Endothelial cell of umbilical vein (primary cell): Measurements from ENCODE around the gene RPS6KA4. TPM values are rescaled to one million over a fixed set of nuclear protein-coding genes. Genes with fewer than 3 reads are reported as not detected.

Source experiments
- BruUV-seq: library from RNA; stranded (reverse); fragments of 400-500 nt; replicated peaks from 2 replicates; lab custom pipeline; 2021; lab: Mats Ljungman, UMichigan
- CTCF ChIA-PET: fragments of 300-600, 350-600 bp; sonication (Branson Sonifier 250); formaldehyde crosslinking; loops from one replicate; lab custom pipeline; 2021; ENCODE audit warnings: antibody characterized with exemption, inconsistent platforms; lab: Charles Lee
- POLR2A ChIA-PET: fragments of 300-600, 350-600 bp; sonication (Branson Sonifier 250); formaldehyde crosslinking; loops from one replicate; lab custom pipeline; 2021; ENCODE audit warnings: antibody characterized with exemption, inconsistent platforms; lab: Charles Lee
- DNase-seq: peaks from one replicate; pipeline ENCODE4 v3.0.0-alpha.2; 2011; ENCODE audit warnings: low read depth, low spot score
- FAIRE-seq: peaks from 2 replicates; lab custom pipeline; 2011; peaks lifted over from hg19 to GRCh38; lab: Jason Lieb, UNC
- H2AFZ ChIP-seq: 2 replicates; pipeline ENCODE4 v1.6.0; 2012; ENCODE audit warnings: low read depth, low read length, control low read depth, inconsistent platforms
- H3K27ac ChIP-seq: 2 replicates; pipeline ENCODE4 v1.5.1; 2011; ENCODE audit warnings: low read depth, mild to moderate bottlenecking, control low read depth, low read length, moderate library complexity; ENCODE audit not compliant: insufficient read depth
- H3K27me3 ChIP-seq, 2 experiments: 2 replicates each; pipeline versions ENCODE4 v1.6.0 to v1.6.1; 2011; ENCODE audit warnings: low read length in 2 of 2, mixed read lengths in 1 of 2; ENCODE audit not compliant: control insufficient read depth in 2 of 2, insufficient read depth in 2 of 2
- H3K36me3 ChIP-seq, 2 experiments: 2 replicates in 1 of 2; 3 replicates in 1 of 2; pipeline ENCODE4 v1.5.1; 2011; ENCODE audit warnings: low read length in 2 of 2, mild to moderate bottlenecking in 1 of 2, moderate library complexity in 1 of 2; ENCODE audit not compliant: control insufficient read depth in 2 of 2, insufficient read depth in 2 of 2; ENCODE audit errors: extremely low read depth in 1 of 2
- H3K4me1 ChIP-seq: 3 replicates; pipeline ENCODE4 v1.5.1; 2011; ENCODE audit warnings: mild to moderate bottlenecking, low read length; ENCODE audit not compliant: control insufficient read depth, insufficient read depth; ENCODE audit errors: extremely low read depth
- H3K4me2 ChIP-seq: 2 replicates; pipeline ENCODE4 v1.6.1; 2011; ENCODE audit warnings: low read length, control low read depth, mixed read lengths; ENCODE audit not compliant: insufficient read depth
- H3K4me3 ChIP-seq, 3 experiments: fragments of 200-600 bp in 1 of 3; sonication (generic), shearing (Covaris generic) in 1 of 3; replicated peaks in 1 of 3; 2 replicates each; pipeline ENCODE4 v1.5.1; 2011 to 2016; ENCODE audit warnings: control low read depth in 3 of 3, low read length in 3 of 3, mild to moderate bottlenecking in 2 of 3, inconsistent platforms in 1 of 3, low read depth in 1 of 3, moderate library complexity in 1 of 3; ENCODE audit not compliant: insufficient read depth in 1 of 3
- H3K79me2 ChIP-seq: 2 replicates; pipeline ENCODE4 v1.6.0; 2012; ENCODE audit warnings: low read length, inconsistent platforms; ENCODE audit not compliant: control insufficient read depth, insufficient read depth
- H3K9ac ChIP-seq: replicated peaks from 2 replicates; pipeline ENCODE3; 2011; ENCODE audit warnings: low read length, control low read depth; ENCODE audit not compliant: insufficient read depth; ENCODE audit errors: extremely low read depth
- H3K9me1 ChIP-seq: replicated peaks from 3 replicates; pipeline ENCODE4 v1.6.0; 2011; ENCODE audit warnings: mild to moderate bottlenecking, low read length; ENCODE audit not compliant: control insufficient read depth, insufficient read depth; ENCODE audit errors: extremely low read depth
- H3K9me3 ChIP-seq: replicated peaks from 2 replicates; pipeline ENCODE4 v1.5.1; 2012; ENCODE audit warnings: low read length, inconsistent platforms; ENCODE audit not compliant: control insufficient read depth, insufficient read depth
- H4K20me1 ChIP-seq: replicated peaks from 2 replicates; pipeline ENCODE3; 2011; ENCODE audit warnings: mild to moderate bottlenecking, low read length; ENCODE audit not compliant: control insufficient read depth, insufficient read depth; ENCODE audit errors: extremely low read depth
- CTCF ChIP-seq, 2 donors: IDR thresholded peaks; 1 replicate in 1 of 2; 2 replicates in 1 of 2; pipeline ENCODE4 v1.5.1; 2011; ENCODE audit warnings: low read length in 2 of 2, mild to moderate bottlenecking in 2 of 2, moderate library complexity in 2 of 2, control low read depth in 1 of 2, inconsistent platforms in 1 of 2, low read depth in 1 of 2; ENCODE audit not compliant: insufficient read depth in 1 of 2; ENCODE audit errors: extremely low read depth in 1 of 2
- EZH2 ChIP-seq: IDR thresholded peaks from 2 replicates; pipeline ENCODE4 v1.6.1; 2012; ENCODE audit warnings: borderline replicate concordance, low read depth, mild to moderate bottlenecking, moderate library complexity, low read length, inconsistent platforms; ENCODE audit not compliant: severe bottlenecking
- FOS ChIP-seq: IDR thresholded peaks from 2 replicates; pipeline ENCODE4 v1.6.1; 2011; ENCODE audit warnings: mild to moderate bottlenecking, low read length, moderate library complexity, borderline replicate concordance; ENCODE audit not compliant: insufficient read depth
- GATA2 ChIP-seq: IDR thresholded peaks from 2 replicates; pipeline ENCODE4 v1.7.0; 2011; ENCODE audit warnings: low read depth, mild to moderate bottlenecking, moderate library complexity, mixed read lengths, low read length; ENCODE audit not compliant: insufficient read length, insufficient read depth
- JUN ChIP-seq: IDR thresholded peaks from 2 replicates; pipeline ENCODE4 v1.6.1; 2011; ENCODE audit warnings: borderline replicate concordance, low read depth; ENCODE audit not compliant: insufficient read length, insufficient read depth
- MAX ChIP-seq: IDR thresholded peaks from 2 replicates; pipeline ENCODE4 v1.6.1; 2011; ENCODE audit not compliant: insufficient read depth, insufficient read length
- MYC ChIP-seq: IDR thresholded peaks from one replicate; pipeline ENCODE4 v1.6.1; 2011; ENCODE audit warnings: mild to moderate bottlenecking, low read depth, low read length
- POLR2A ChIP-seq: IDR thresholded peaks from 2 replicates; pipeline ENCODE4 v1.6.1; 2012; ENCODE audit warnings: low read depth, mild to moderate bottlenecking, control low read depth, low read length
- POLR2AphosphoS5 ChIP-seq: IDR thresholded peaks from 2 replicates; pipeline ENCODE4 v1.6.1; 2012; ENCODE audit warnings: low read depth, mild to moderate bottlenecking, control low read depth, low read length, moderate library complexity; ENCODE audit not compliant: insufficient read depth
- dilution Hi-C: fragments of 300-500 bp; cut with MboI; formaldehyde crosslinking; loops from one replicate; pipeline ENCODE4 v1.15.0; 2019; ENCODE audit warnings: low sequenced_read_pairs; ENCODE audit not compliant: extremely low pct_ligation_motif_present
- intact Hi-C: fragments of 100-400 bp; cut with micrococcal nuclease; formaldehyde crosslinking; loops from one replicate; pipeline ENCODE4 v1.10.0; 2022
- polyA plus RNA-seq, 4 experiments: library from polyadenylated mRNA; depleted of rRNA in 3 of 4; stranded (reverse) in 3 of 4; unstranded in 1 of 4; fragments of >200 nt; gene quantifications; 2 replicates each; pipeline versions ENCODE4 v1.2.1 to v1.2.3, GENCODE V29; 2011 to 2012; ENCODE audit warnings: missing spikeins in 1 of 4
- total RNA-seq: library from RNA; stranded (reverse); gene quantifications from 2 replicates; pipeline ENCODE4 v1.2.3, GENCODE V29; 2021

The RPS6KA4 gene
- total and polyA plus RNA-seq, 2 donors (not counting 3 experiments of a cell fraction or from before 2014, with no cell fraction given): 26.5 to 44.1 TPM

- dilution Hi-C loops: no loop called here
- no peaks in the 10 kb centered on the region for H3K9me3 ChIP-seq
- POLR2A ChIA-PET: interaction anchor here (0.6 kb wide), 1 partner anchor 1765 kb away, joined by 5 read pairs; no protein-coding TSS in a partner anchor
- H3K79me2 ChIP-seq: no peaks in the 10 kb centered on the region
- no peaks in the 10 kb centered on the region for H4K20me1 ChIP-seq
- no TSS peak for BruUV-seq
- no peak overlapping the region for H3K27ac ChIP-seq
- intact Hi-C loops: no loop called here
- no peak overlapping the region for H3K4me3 ChIP-seq
- no peak overlapping the region for H3K4me2 ChIP-seq
- no peaks in the 10 kb centered on the region for H3K4me1 ChIP-seq
- TF ChIP-seq POLR2A: no peak
- no peak for TF ChIP-seq MAX
- no peak for TF ChIP-seq JUN
- no peaks in the 10 kb centered on the region for H3K9me1 ChIP-seq
- H3K36me3 ChIP-seq: no peaks in the 10 kb centered on the region
- no peak overlapping the region for H3K9ac ChIP-seq
- no peak overlapping the region for H2AFZ ChIP-seq
- DNase-seq (no peak), FAIRE-seq (no peak)
- peaks cover 0 to 6% of the 10 kb centered on the region in 2 experiments for H3K27me3 ChIP-seq
- CTCF ChIA-PET: interaction anchor here (0.6 to 1.4 kb wide), 4 partner anchors 14 to 145 kb away, joined by 3 to 6 read pairs (median 3); no protein-coding TSS in a partner anchor
Measured at GRCh38 chr11:64409707-64410403, 50.9 kb downstream of the RPS6KA4 start.

- Histone ChIP-seq H3K9me1 (no peaks in the 10 kb centered on the region), H3K4me1 (no peaks in the 10 kb centered on the region), H3K9ac (no peak overlapping the region), H3K9me3 (no peaks in the 10 kb centered on the region), H3K27ac (no peak overlapping the region), H2AFZ (no peak overlapping the region), H3K4me2 (no peak overlapping the region), H3K79me2 (no peaks in the 10 kb centered on the region), H3K36me3 (no peaks in the 10 kb centered on the region), H4K20me1 (no peaks in the 10 kb centered on the region), H3K4me3 (no peak overlapping the region), H3K27me3 (peaks cover 0 to 6% of the 10 kb centered on the region in 2 experiments)
- ChIA-PET CTCF (interaction anchor here (1.4 kb wide), 1 partner anchor 14 kb away, joined by 3 read pairs; no protein-coding TSS in a partner anchor), POLR2A (no interaction called here)
- dilution Hi-C loops (no loop called here), intact Hi-C loops (no loop called here)
- no peak for DNase-seq
- FAIRE-seq: no peak
- TF ChIP-seq MAX (no peak), JUN (no peak), CTCF (IDR thresholded peaks at IDR 0.05; ENCODE audit: extremely low read depth in 1 of 2, insufficient read depth in 1 of 2, low read depth in 1 of 2, low read length in 2 of 2) (no peak), FOS (no peak), POLR2A (no peak), GATA2 (no peak), POLR2AphosphoS5 (no peak), MYC (no peak), EZH2 (no peak)
- no TSS peak for BruUV-seq
Measured at GRCh38 chr11:64410404-64410734, 51.4 kb downstream of the RPS6KA4 start.
